Measurements from ENCODE around the gene PNPLA8.

GRCh38 chr7:108455551-108455997, 70.4 kb downstream of the PNPLA8 start:
- TF ChIP-seq POLR2AphosphoS5 (IDR thresholded peaks at IDR 0.05; ENCODE audit: low read depth, low read length) (no peak), TAF1 (IDR thresholded peaks at IDR 0.05; ENCODE audit: low read depth, low read length) (no peak), POU2F2 (IDR thresholded peaks at IDR 0.05; ENCODE audit: low read depth, low read length) (no peak), POLR2A (IDR thresholded peaks at IDR 0.05; ENCODE audit: low read depth, low read length) (no peak)

All from GM12891 (cell line).